ENCODE results near the gene OR52R1. TPM values are rescaled to one million over a fixed set of nuclear protein-coding genes. Genes with fewer than 3 reads are reported as not detected.

The OR52R1 gene

DNA sequence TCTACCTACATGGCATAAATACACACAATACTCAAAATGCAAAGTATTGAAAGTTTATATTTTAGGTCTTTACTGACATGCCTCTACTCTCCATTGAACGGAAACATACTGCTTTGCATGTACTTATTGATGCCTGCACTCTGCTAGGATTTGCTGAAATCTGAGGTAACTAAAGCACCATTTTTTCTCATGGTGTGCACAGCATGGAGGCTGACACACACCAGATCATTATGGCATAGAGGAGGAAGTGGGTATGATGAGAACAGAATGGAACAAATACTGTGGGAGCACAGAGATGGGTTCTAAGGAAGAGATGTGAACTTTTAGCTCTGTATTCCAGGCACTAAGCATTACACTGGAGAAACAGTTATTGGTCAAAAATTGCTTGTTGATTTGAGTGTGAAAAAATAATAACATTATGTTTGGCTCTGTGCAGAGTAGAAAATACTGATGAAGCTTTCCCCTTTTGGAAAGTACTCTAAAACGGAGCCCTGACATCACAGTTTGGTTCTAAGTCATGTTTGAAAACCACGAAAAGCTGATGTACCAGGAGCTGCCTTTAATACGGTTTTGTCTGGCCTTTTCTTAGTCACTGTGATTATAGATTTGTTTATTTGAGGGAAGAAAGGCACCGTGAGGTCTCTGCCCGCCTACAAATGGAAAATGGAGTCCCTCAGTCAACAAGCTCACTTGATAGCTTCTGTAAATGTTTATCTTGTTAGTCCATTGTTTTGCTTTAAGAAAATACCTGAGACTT is 5.6 kb downstream of the OR52R1 start:
- no peaks in the 10 kb centered on the region for H3K36me3 ChIP-seq (ENCODE audit: insufficient read depth, low read length)
- H3K9ac ChIP-seq (ENCODE audit: low read depth, low read length): no peak overlapping the region
- no peak overlapping the region for H3K4me3 ChIP-seq (ENCODE audit: low read length)
- no peak overlapping the region for H3K4me2 ChIP-seq (ENCODE audit: low read length)
- H3K9me3 ChIP-seq (replicated peaks; ENCODE audit: low read length): no peaks in the 10 kb centered on the region
- no peaks in the 10 kb centered on the region for H3K27me3 ChIP-seq (ENCODE audit: control insufficient read depth, insufficient read depth, low read length)
- H3K4me1 ChIP-seq (ENCODE audit: control insufficient read depth, insufficient read depth, low read length): no peaks in the 10 kb centered on the region

DNA sequence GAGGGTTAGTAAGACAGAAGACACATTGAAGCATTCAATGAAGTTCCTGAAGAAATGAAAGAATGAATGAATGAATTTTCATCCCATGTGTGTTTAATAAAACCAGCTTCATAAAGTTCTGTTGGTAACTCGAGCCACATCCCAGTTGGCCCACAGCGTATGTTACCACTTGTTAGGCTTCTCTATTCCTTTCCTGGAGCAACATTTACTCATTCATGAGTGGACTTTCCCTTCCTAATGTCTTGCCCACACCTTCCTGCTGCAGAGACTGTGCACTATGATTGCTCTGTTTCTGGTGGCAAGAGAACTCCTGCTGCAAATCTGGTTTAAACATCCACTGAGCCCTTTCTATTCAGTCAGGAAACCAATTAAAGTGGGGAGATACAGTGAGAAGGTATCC is 7.0 kb downstream of the OR52R1 start:
- Histone ChIP-seq H3K4me1 (ENCODE audit: control insufficient read depth, insufficient read depth, low read length) (no peaks in the 10 kb centered on the region), H3K9me3 (replicated peaks; ENCODE audit: low read length) (no peaks in the 10 kb centered on the region), H3K9ac (ENCODE audit: low read depth, low read length) (no peak overlapping the region), H3K4me3 (ENCODE audit: low read length) (no peak overlapping the region), H3K27me3 (ENCODE audit: control insufficient read depth, insufficient read depth, low read length) (no peaks in the 10 kb centered on the region), H3K36me3 (ENCODE audit: insufficient read depth, low read length) (no peaks in the 10 kb centered on the region), H3K4me2 (ENCODE audit: low read length) (no peak overlapping the region)

DNA sequence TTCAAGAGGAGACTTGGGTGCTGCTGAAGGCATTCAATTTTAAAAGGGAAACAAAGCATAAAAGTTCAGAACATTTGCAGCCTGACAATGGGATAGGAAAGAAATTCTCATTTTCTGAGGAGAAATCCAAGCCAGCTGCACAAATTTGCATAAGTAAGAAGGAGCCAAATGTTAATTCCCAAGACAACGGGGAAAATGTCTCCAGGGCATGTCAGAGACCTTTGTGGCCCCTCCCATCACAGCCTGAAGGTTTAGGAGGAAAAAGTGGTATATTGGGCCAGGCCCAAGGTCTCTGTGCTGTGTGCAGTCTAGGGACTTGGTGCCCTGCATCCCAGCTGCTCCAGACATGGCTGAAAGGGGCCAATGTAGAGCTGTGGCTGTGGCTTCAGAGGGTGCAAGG is 21.7 kb downstream of the OR52R1 start:
- H3K36me3 ChIP-seq (ENCODE audit: insufficient read depth, low read length): no peaks in the 10 kb centered on the region
- no peak overlapping the region for H3K4me2 ChIP-seq (ENCODE audit: low read length)
- no peaks in the 10 kb centered on the region for H3K4me1 ChIP-seq (ENCODE audit: control insufficient read depth, insufficient read depth, low read length)
- peaks cover 5% of the 10 kb centered on the region for H3K27me3 ChIP-seq (ENCODE audit: control insufficient read depth, insufficient read depth, low read length)
- no peaks in the 10 kb centered on the region for H3K9me3 ChIP-seq (replicated peaks; ENCODE audit: low read length)
- H3K9ac ChIP-seq (ENCODE audit: low read depth, low read length): no peak overlapping the region
- H3K4me3 ChIP-seq (ENCODE audit: low read length): no peak overlapping the region

DNA sequence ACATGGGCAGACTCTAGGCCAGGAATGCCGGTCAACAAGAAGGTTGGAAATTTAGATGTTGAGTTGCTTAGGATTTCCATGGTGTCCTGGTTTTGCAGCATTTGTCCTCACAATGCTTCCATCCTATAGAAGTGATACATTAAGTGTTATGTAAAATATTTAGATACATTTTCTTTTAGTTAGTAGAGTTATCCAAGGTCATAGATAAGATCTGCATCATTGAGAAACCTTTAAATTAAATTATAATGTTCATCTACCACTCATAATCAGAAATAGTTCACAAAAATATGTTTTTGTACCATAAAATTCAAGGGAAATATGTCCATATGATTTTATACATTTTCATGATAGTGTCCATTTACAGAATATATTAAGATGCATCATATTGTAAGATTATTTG is 34.3 kb downstream of the OR52R1 start, which contains the start of gene OR51F1:
OR51F1 (minus strand) TSS at position 101 of the 400 bp plus-strand sequence; CDS start at position 101, 0 bp downstream.
- Histone ChIP-seq H3K36me3 (ENCODE audit: insufficient read depth, low read length) (no peaks in the 10 kb centered on the region), H3K4me1 (ENCODE audit: control insufficient read depth, insufficient read depth, low read length) (no peaks in the 10 kb centered on the region), H3K4me2 (ENCODE audit: low read length) (no peak within 1 kb of the TSS), H3K9ac (ENCODE audit: low read depth, low read length) (no peak within 1 kb of the TSS), H3K4me3 (ENCODE audit: low read length) (no peak within 1 kb of the TSS), H3K9me3 (replicated peaks; ENCODE audit: low read length) (no peaks in the 10 kb centered on the region), H3K27me3 (ENCODE audit: control insufficient read depth, insufficient read depth, low read length) (no peaks in the 10 kb centered on the region)

DNA sequence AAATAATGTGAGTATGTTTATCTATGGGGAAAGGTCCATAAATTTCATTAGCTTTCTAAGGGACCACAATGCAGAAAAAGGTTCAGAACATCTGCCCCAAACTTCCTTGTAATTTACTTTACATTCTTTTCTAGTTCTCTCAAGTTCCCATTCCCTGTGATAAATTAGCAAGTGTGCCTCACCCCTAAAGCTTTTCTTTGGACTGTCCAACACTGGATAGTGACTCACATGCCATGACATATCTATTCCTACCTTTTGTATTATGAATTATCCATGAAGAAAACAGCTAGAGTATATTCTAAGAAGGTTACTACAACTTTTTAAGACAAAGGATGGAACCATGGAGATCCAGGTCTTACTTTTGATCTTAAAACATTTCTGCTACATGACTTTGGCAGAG is 36.1 kb downstream of the OR52R1 start:
- no peaks in the 10 kb centered on the region for H3K9me3 ChIP-seq (replicated peaks; ENCODE audit: low read length)
- no peaks in the 10 kb centered on the region for H3K27me3 ChIP-seq (ENCODE audit: control insufficient read depth, insufficient read depth, low read length)
- no peak overlapping the region for H3K9ac ChIP-seq (ENCODE audit: low read depth, low read length)
- no peaks in the 10 kb centered on the region for H3K36me3 ChIP-seq (ENCODE audit: insufficient read depth, low read length)
- no peak overlapping the region for H3K4me2 ChIP-seq (ENCODE audit: low read length)
- no peaks in the 10 kb centered on the region for H3K4me1 ChIP-seq (ENCODE audit: control insufficient read depth, insufficient read depth, low read length)
- H3K4me3 ChIP-seq (ENCODE audit: low read length): no peak overlapping the region

DNA sequence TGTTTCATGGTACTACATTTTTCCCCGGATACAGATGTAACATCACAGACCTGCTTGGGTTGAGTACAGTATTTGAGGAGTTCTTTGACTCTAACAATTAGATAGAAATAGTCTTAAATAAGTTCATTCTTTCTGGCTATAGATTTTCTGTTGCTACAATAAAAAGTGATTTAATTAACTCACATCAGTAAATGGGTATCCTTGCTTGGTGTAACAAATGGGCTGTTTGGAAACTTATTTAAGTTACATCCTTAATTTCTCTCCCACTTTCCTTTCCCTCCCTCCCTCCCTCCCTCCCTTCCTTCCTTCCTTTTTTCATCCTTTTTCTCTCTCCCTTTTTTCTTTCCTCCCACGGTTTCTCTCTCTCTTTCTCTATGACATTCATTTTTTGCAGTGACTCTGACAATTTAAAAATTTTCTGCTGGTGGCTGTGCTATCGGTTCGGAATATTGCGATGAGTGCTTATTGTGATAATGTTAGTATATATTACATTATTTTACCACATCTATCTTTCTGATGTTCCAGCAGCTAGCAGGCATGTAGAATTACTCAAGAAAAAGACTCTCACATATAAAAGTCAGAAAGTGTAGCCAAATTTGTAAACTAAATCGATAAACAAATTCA is 37.6 kb downstream of the OR52R1 start:
- H3K27me3 ChIP-seq (ENCODE audit: control insufficient read depth, insufficient read depth, low read length): no peaks in the 10 kb centered on the region
- no peaks in the 10 kb centered on the region for H3K36me3 ChIP-seq (ENCODE audit: insufficient read depth, low read length)
- no peaks in the 10 kb centered on the region for H3K9me3 ChIP-seq (replicated peaks; ENCODE audit: low read length)
- H3K4me3 ChIP-seq (ENCODE audit: low read length): no peak overlapping the region
- H3K9ac ChIP-seq (ENCODE audit: low read depth, low read length): no peak overlapping the region
- H3K4me2 ChIP-seq (ENCODE audit: low read length): no peak overlapping the region
- no peaks in the 10 kb centered on the region for H3K4me1 ChIP-seq (ENCODE audit: control insufficient read depth, insufficient read depth, low read length)

DNA sequence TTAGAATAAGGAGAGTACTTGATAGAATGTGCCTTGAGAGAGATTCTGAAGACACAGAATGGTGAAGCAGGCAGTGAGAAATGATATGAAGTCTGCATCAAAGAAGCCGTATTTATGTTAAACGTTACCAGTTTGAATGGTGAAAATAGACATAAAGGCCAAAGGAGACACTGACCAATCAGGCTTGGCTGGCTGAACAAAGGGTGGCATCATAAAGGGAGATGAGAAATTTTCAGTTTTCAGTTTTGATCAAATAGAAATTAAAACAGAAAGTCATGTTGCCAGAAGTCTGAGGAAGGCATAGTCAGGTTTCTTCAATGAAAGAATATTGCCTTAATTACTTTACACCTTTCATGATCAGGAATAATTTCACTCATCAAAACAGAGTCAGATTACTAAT is 41.1 kb downstream of the OR52R1 start:
- no peaks in the 10 kb centered on the region for H3K9me3 ChIP-seq (replicated peaks; ENCODE audit: low read length)

More for the DNA sequence above, 41.1 kb downstream of the OR52R1 start:
- Histone ChIP-seq H3K4me2 (ENCODE audit: low read length) (no peak overlapping the region), H3K4me1 (ENCODE audit: control insufficient read depth, insufficient read depth, low read length) (no peaks in the 10 kb centered on the region), H3K36me3 (ENCODE audit: insufficient read depth, low read length) (no peaks in the 10 kb centered on the region), H3K4me3 (ENCODE audit: low read length) (no peak overlapping the region), H3K9ac (ENCODE audit: low read depth, low read length) (no peak overlapping the region), H3K27me3 (ENCODE audit: control insufficient read depth, insufficient read depth, low read length) (peaks cover 2% of the 10 kb centered on the region)

Small RNAs within 50 kb of the gene (small RNA-seq; reads per million reads assigned to genes)
- not detected for gene RF00091

Measured in skeletal muscle satellite cell (primary cell).